AG08396 (cell line): ENCODE data around the gene SIRPA.

Experiments
- DNase-seq: peaks from one replicate; pipeline ENCODE4 v3.0.0; 2012; ENCODE audit warnings: low spot score, mixed read lengths

The SIRPA gene

GRCh38 chr20:1870792-1871550 lies 24.2 kb upstream of the SIRPA start:
- DNase-seq, result no peak

GRCh38 chr20:1871807-1872458 lies 23.3 kb upstream of the SIRPA start:
- DNase-seq, result no peak

- no peak for DNase-seq
Measured at GRCh38 chr20:1872459-1873097, 22.6 kb upstream of the SIRPA start.

GRCh38 chr20:1874450-1875182 lies 20.6 kb upstream of the SIRPA start:
- no peak for DNase-seq

- DNase-seq, result no peak
Measured at GRCh38 chr20:1875183-1875554, 20.0 kb upstream of the SIRPA start.

GRCh38 chr20:1875762-1876161 lies 19.4 kb upstream of the SIRPA start:
- DNase-seq, result no peak

GRCh38 chr20:1876217-1876921 lies 18.8 kb upstream of the SIRPA start:
- DNase-seq, result no peak

GRCh38 chr20:1876975-1877608 lies 18.1 kb upstream of the SIRPA start:
- DNase-seq, result peak; percentile 72

- no peak for DNase-seq
Measured at GRCh38 chr20:1877609-1878200, 17.5 kb upstream of the SIRPA start.

- no peak for DNase-seq
Measured at GRCh38 chr20:1879369-1879768, 15.8 kb upstream of the SIRPA start.

GRCh38 chr20:1879934-1880333 lies 15.3 kb upstream of the SIRPA start:
- DNase-seq, result no peak

- DNase-seq, result no peak
Measured at GRCh38 chr20:1880529-1881239, 14.5 kb upstream of the SIRPA start.

- no peak for DNase-seq
Measured at GRCh38 chr20:1881240-1881835, 13.9 kb upstream of the SIRPA start.

- no peak for DNase-seq
Measured at GRCh38 chr20:1882026-1882425, 13.2 kb upstream of the SIRPA start.

GRCh38 chr20:1883986-1884385 lies 11.2 kb upstream of the SIRPA start:
- DNase-seq, result no peak

- no peak for DNase-seq
Measured at GRCh38 chr20:1885254-1885653, 10.0 kb upstream of the SIRPA start.

- DNase-seq, result no peak
Measured at GRCh38 chr20:1885940-1886693, 9.1 kb upstream of the SIRPA start.

- DNase-seq, result no peak
Measured at GRCh38 chr20:1887321-1887720, 7.9 kb upstream of the SIRPA start.

GRCh38 chr20:1887756-1888155 lies 7.5 kb upstream of the SIRPA start:
- DNase-seq, result no peak
